ENCODE measurements around the gene HADHB.

- no peak for TF ChIP-seq CTCF (IDR thresholded peaks at IDR 0.05)
- no peak for TF ChIP-seq POLR2A (IDR thresholded peaks at IDR 0.05)
These were observed 40.8 kb upstream of the HADHB start for GRCh38 chr2:26203906-26204305.
